HG02678 (cell line): ENCODE results near the gene PACS2.
"Not testable (repeated sequence)": the region's sequence is repeated elsewhere in the genome, so short reads cannot be mapped to it uniquely, and the experiment has no call there.

ENCODE experiments used
- ATAC-seq: cut with Tn5 transposase; IDR thresholded peaks from one replicate; pipeline ENCODE4 v1.9.1; 2021; ENCODE audit warnings: mild to moderate bottlenecking, moderate library complexity; ENCODE audit not compliant: unreplicated experiment

PACS2 gene

DNA sequence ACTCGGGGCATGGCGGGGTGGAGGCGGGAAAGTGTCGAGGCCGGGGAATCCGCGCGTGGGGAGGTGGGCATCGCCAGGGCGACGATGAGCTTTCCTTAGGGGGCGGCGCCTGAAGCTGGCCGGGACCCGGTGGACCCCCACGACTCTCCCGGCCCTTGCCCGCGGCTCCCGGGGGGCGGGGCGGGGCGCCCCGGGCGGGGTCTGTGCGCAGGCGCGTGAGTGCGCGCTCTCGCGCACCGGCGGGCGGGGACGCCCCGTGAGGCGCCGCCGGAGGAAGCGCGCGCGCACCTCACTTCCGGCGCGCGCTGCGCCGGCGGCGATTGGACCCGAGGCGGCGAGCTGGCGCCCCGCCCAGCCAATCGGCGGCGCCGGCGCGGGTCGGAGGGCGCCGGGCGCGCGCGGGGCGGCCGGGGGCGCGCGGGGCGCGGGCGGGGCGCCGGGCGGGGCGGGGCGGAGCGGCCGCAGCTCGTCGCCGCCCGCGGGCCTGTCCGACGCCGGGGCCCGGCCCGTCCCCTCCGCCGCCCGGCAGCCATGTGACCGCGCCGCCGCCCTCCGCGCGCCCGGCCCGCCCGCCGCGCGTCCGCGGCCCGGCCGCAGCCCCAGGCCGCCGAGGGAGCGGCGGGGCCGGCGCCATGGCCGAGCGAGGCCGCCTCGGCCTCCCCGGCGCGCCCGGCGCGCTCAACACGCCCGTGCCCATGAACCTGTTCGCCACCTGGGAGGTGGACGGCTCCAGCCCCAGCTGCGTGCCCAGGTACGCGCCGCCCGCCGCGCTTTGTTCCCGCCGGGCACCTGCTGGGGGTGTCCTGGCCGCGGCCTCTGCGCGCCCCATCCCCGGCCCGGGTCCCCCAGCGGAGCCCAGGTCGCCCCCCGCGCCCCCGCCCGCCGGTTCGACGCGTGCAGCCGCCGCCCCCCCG, at the start of gene PACS2:
PACS2 (plus strand) TSS at position 462 of the 914 bp plus-strand sequence; CDS start at position 633, 171 bp downstream.
- peak; percentile 78 for ATAC-seq

DNA sequence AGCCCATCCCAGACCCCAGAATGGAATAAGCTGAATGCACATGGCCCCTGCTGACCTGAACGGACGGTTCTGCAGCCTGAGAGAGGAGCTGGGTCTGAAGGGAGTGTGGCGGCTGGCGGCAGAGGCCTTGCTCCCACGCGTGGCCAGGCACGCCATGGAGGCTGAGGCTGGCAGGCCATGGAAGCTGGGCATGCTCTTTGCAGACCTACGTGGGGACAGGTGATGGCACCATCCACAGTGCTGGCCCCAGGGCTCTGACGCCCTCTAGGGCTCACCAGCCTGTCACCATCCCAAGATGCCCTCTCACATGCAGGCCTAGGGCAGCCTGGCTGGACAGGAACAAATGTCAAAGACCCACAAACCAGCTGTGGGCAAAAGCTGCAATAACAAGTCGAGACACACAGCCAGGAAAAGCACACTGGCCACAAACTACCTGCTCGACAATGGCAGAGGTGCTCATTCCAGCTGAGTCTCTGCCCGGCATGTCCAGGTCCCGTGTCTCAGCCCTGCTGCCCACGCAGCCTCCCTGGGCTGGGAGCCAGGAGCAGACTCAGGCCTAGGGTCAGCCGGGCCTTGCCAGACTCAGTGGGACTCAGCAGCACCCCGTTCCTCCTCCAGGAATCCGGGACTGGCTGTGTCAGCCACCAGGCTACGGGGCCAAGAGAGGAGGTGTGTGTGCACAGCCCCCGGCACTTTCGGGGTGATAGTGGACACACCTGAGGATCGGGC, 46.6 kb upstream of the PACS2 start:
- ATAC-seq = no peak

DNA sequence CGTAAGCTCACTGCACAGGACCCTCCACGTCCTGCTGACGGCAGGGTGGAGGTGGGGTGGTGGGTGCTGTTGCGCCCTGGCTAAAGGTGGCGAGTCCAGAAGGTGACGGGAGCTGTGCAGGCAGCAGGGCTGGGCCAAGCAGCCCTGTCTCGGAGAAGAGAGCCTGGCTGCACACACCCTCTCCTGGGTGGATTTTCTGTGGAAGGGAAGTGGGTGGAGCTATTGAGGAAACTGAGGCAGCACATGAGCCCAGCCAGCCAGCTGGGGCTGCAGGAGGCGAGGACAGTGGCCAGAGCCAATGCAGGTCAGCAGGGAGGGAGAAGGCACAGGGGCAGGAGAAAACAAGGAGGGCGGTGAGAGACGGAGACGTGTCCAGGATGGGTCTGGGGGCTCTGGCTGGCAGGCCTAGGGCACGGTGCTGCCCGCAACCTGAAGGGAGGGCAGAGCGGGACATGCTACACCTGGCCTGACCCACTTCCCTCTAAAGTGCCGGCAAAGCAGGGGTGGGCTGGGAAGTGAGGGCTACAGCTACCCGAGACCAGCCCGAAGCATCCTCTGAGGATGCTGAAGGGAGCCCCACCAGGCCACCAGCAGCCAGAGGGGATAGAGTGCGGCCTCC, 45.7 kb upstream of the PACS2 start:
- no peak for ATAC-seq

DNA sequence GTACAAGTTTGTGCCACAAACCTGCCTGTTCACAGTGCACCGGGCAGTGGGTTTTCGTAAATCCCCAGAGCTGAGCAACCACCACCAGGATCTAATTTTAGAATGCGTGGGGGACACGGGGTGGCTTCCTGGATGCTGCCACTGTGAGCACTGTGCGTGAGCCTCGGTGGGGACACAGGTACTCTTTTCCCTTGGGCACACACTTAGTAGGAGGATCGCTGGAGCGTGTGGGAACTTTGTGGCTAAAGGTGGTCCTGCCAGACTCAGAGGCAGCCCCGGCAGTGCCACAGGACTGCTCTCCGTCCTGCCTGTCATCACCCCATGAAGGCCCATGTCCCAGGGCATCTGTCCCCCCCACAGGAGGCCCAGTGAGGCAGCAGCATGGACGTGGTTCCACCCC, 45.1 kb upstream of the PACS2 start:
- no peak for ATAC-seq

DNA sequence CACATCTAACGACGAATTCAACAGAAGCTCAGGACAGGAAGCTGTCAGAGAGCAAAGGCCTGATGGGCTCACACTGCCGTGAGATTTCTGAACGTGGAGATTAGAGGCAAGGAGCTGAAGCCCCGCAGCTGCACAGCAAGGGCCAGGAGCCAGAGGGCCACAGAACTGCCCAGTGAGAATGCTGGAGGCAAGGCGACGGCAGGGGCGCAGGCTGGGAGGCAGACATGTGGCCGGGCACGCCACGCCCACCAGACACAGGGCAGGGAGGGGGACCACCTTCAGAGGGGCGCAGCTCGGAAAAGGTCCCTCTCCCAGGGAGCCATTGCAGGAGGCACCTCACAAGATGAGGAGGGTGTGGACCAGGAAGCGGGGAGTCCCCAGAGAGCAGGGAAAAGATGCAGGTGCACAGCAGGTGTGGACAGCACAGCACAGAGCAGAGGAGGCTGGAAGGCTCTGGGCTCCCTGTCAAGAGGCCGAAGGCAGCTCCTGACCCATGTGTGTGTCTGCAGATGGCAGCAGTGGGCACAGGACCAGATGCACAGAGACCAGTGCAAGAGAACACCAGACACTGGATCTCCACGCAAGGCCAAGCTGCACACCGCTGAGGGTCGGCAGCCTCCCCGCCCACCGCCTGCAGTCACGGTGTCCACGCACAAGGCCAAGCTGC, 43.2 kb upstream of the PACS2 start:
- no peak for ATAC-seq

DNA sequence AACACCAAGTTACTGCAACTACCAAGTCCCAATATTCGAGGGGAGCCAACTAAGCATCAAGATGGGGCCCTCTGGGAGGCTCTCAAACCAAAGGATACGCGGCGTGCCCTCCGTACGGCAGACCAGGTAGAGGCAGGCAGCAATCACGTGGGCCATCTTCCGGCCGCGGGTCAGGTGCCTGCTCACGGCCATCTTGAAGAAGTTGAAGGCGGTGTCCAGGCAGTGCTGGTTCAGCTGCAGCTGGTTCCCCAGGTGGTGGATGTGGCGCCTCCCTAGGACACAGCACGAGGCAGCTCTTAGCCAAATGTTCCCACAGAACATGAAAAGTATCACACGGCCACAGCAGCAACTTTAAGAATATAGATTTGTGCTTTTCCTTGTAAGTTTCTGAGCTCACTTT, 41.9 kb upstream of the PACS2 start:
- no peak for ATAC-seq

DNA sequence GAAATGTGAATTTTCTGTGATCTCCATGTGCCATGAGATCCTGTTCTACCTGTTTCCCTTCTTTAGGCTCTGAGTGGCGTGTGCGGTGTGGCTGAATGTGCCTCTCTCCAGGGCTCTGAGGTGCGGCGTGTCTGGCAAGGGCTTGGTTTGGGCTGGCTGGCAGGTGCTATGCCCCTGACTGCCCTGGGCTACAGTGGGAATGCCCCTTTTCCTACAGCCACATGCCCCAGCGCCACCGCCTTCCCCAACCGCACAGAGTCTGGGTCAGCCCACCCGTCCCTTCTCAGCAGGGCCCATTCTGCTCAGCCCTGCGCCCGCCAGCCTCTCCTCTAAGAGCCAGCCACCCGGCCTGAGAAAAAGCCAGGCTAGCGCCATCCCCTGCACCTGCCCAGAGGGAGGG, 41.5 kb upstream of the PACS2 start:
- no peak for ATAC-seq

DNA sequence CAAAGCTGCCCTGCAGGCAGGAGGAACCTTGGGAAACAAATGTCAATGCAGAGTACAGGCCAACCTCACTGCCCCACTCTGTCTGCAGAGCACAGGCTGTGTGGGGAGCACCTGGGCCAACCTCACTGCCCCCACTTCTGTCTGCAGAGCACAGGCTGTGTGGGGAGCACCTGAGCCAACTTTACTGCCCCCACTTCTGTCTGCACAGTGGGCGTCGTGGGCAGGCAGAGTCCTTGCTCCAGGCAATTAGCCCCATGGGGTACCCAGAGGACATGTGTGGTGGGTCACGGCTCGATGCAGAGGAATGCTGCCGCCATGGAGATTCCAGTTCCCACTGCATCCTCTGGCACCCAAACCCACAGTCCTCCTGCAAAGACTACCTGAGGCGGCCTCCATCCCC, 39.9 kb upstream of the PACS2 start:
- no peak for ATAC-seq

DNA sequence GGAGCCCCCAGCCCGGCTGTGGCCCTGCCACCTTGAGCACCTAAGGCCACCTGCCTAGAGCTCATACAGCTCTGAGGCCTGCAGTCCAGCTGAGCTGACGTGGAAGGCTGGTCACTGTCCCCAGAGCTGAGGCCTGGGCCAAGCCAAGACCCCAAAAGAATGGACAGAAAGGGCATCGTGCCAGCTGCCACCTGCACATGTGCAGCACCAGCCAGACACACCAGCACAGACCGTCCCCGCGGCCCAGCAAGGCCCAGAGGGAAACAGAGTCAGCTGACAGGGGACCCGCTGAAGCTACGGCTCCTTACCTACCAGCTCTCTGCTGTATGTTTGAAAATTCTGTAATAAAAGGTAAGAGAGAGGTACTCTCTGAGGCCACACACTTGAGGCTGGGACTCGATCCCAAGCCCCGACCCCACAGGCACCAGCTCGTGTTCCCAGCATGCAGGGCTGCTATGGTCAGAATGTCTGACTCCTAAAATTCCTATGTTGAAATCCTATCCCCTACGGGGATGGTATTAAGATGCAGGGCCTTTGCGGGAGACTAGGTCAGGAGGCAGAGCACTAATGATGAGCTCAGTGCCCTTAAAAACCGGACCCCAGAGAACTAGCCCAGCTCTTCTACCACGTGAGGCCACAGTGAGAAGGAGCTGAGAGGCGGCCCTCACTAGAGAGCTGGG, 39.1 kb upstream of the PACS2 start:
- ATAC-seq = no peak

DNA sequence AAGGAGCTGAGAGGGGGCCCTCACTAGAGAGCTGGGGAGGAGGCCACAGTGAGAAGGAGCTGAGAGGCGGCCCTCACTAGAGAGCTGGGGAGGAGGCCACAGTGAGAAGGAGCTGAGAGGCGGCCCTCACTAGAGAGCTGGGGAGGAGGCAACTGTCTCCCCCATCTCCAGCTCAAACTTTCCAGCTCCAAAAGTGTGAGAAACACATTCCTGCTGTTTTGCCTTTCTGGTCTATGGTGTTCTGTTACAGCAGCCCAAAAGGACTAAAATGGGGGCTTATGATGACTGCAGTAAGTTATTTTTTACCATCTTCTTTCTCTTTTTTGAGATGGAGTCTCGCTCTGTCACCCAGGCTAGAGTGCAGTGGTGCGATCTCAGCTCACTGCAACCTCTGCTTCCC, 37.1 kb upstream of the PACS2 start:
- not testable (repeated sequence) for ATAC-seq

DNA sequence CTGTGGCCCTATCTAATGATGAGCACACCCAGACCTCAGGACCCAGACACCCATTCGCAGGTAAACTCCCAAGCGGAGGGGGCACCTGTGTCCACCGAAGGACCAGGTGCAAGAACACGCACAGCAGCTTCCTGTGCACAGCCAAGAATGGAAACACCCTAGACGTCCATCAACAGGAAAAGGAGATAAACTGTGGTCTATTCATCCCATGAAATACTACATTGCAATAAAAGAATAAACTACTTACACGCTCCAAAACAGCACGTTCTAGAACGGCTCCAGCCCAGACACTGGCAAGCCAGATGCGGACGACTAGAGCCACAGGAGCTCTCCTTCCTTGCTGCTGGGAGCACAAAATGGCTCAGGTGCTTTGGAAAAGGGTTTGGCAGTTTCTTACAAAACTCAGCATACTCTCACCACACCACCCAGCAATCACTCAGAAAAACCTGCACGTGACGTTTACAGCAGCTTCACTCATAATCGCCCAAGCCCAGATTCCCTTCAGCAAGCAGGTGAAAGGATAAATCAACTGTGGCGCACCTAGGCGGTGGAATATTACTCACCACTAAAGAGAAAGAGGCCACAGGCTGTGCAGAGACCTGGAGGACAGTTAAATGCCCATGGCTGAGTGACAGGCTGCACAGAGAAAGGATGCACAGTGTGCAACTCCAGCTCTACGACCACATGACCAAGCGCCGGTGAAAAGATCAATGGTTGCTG, 34.7 kb upstream of the PACS2 start:
- ATAC-seq = no peak

DNA sequence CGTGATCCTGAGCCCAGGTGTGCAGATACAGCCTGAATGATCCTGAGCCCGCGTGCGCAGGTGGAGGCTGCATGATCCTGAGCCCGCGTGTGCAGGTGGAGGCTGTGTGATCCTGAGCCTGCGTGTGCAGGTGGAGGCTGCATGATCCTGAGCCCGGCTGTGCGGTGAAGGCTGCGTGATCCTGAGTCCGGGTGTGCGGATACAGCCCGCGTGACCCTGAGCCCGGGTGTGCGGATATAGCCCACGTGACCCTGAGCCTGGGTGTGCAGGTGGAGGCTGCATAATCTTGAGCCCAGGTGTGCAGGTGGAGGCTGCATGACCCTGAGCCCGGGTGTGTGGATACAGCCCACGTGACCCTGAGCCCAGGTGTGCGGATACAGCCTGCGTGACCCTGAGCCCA, 34.0 kb upstream of the PACS2 start:
- ATAC-seq = no peak

DNA sequence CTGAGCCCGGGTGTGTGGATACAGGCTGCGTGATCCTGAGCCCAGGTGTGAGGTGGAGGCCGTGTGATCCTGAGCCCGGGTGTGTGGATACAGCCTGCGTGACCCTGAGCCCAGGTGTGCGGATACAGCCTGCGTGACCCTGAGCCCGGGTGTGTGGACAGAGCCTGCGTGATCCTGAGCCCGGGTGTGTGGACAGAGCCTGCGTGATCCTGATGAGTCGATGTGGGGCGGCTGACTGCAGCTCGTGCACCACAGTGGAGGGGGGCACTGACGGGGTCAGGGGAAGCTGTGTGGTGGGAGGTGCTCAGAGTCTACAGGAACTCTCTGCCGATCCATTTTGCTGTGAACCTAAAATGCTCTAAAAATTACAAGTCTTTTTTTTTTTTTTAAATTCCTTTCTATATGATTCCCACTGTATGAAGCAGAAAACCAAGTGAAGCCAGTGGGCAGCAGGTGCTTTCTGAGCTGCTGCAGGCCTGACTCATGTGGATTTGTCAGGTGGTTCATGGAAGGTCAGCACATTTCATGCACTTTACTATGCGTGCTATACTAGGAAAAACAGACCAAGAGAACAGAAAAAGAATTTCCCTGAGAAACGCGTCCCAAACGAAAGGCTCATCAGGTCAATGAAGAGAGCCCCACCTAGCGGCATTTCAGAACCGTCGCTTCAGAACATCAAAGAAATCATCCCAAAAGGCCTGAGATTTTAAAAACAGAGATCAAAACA, 33.0 kb upstream of the PACS2 start:
- no peak for ATAC-seq

DNA sequence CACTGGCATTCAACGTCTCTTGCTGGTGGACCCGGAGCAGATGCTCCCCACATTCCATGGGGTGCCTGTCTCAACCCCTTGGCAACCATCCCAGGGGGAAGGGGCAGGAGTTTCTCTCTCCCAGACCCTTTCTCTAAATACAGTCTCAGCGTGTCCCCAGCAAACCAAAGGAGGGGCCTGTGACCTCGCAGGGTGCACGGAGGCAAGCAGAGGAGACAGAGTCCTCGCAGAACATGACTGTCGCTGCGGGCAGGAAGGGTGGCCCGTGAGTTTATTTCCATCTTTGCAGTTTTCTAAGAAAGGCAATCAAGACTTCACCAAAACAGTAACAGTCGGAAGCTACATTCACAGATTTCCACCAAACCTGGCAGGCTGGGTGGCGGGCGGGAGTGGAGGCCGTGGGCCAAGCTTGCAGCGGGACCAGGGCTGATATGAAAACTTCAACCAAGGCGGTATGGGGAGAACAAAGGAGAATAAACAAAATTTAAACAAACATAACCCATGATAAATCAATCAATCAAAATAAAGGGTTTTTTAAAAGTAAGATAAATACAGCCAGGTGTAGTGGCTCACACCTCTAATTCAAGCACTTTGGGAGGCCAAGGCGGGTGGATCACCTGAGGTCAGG, 32.3 kb upstream of the PACS2 start:
- no peak for ATAC-seq

DNA sequence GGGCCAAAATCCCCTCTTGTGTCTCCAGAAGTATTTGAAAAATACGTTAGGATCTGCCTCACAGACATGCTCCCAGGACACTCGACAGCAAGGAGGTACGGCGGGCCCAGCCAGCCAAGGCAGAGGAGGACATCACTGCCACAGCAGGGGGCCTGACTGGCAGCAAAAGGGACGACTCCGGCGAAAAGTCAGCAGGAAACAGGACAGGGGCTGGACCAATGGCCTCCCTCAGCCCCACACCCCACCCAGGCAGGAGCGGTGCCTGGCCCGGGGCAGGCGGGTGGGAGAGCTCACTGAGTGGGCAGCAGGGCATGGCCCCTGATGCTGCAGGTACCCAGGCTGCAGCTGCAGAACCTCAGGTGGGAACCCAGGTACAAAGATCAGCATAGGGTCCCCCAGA, 31.5 kb upstream of the PACS2 start:
- no peak for ATAC-seq

DNA sequence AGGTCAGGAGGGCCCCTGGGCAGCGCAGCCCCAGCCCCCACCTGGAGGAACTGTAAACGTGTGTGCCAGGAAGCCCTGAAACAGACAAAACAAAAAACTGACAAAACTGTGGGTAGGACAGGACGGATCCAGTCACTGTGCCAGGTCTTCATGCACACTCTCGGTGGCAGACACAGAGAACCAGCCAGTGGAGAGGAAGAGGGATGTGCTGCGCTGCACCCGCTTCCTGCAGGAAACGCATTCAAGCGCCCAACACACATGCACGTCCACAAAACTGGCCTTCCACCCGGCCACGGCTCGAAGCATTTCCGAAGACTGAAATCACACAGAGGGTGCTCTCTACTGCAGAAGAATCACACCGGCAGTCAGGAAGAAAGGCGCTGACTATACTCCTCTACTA, 30.6 kb upstream of the PACS2 start:
- ATAC-seq = no peak

DNA sequence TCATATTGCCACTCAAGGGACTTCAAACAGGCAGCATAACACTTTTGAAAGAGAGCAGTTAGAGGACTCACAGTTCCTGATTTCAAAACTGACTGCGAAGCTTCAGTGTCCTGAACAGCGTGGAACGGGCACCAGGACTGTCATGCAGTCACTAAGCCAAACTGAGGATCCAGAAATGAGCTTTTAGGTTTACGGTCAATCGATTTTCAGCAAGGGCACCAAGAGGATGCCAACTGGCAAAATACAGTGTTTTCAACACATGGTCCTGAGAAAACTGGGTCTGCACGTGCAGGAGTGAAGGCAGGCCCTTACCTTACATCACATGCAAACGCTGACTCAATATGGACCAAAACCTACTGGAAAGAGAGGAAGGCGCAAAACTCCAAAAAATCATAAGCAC, 29.4 kb upstream of the PACS2 start:
- no peak for ATAC-seq

DNA sequence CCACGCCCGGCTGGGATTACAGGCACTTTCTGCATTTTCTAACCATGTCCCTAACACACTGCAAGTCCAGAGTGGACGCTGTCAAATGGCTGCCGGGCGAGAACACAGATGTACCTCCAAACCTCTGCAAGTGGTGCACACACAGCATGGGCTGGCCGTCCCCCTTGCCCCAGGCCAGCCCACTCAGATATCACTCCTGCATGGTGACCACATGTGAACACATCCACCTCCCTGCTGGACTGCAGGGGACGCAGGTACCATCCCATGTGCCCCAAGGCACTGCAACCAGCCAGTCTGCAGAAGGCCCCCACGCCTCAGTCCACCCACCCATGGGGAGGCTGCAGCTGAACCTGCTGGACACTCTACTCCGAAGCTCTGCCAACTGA, 27.8 kb upstream of the PACS2 start:
- no peak for ATAC-seq
